Upper lobe of left lung (tissue), 4 donors: ENCODE measurements around the gene LMTK3.

Source experiments
- CTCF ChIP-seq, 6 experiments: fragments of 450-650 bp in 4 of 6; fragments of 200-600 bp in 2 of 6; sonication (generic) in 2 of 6; IDR thresholded peaks; one replicate each; pipeline ENCODE4 v1.5.1; 2016 to 2019; ENCODE audit warnings: antibody characterized with exemption in 6 of 6
- POLR2A ChIP-seq, 4 donors: fragments of 450-650 bp; IDR thresholded peaks; one replicate each; pipeline ENCODE4 v1.5.1; 2016 to 2017; ENCODE audit warnings: antibody characterized with exemption in 4 of 4, mild to moderate bottlenecking in 2 of 4

- no peak for TF ChIP-seq CTCF (IDR thresholded peaks at IDR 0.05)
- no peak for TF ChIP-seq POLR2A (IDR thresholded peaks at IDR 0.05)
Measured at GRCh38 chr19:48461651-48461981, 50.0 kb downstream of the LMTK3 start.
